Fibroblast of mammary gland (primary cell): Measurements from ENCODE around the gene RIC1.

ENCODE experiments used
- DNase-seq: peaks from one replicate; pipeline ENCODE4 v3.0.0-alpha.2; 2010; ENCODE audit warnings: low read depth
- H3K4me3 ChIP-seq: 2 replicates; pipeline ENCODE4 v1.5.1; 2011; ENCODE audit warnings: low read depth, mild to moderate bottlenecking, low read length, moderate library complexity; ENCODE audit not compliant: control insufficient read depth
- TF ChIP-seq, protein P1 (sequence below): conservative IDR thresholded peaks from 2 replicates; pipeline ENCODE4 v1.5.1; 2011; ENCODE audit warnings: low read depth, low read length, inconsistent platforms; ENCODE audit not compliant: control insufficient read depth, insufficient read depth

Gene RIC1

GRCh38 chr9:5609226-5609596 lies 19.7 kb upstream of the RIC1 start:
- TF ChIP-seq, protein P1, sequence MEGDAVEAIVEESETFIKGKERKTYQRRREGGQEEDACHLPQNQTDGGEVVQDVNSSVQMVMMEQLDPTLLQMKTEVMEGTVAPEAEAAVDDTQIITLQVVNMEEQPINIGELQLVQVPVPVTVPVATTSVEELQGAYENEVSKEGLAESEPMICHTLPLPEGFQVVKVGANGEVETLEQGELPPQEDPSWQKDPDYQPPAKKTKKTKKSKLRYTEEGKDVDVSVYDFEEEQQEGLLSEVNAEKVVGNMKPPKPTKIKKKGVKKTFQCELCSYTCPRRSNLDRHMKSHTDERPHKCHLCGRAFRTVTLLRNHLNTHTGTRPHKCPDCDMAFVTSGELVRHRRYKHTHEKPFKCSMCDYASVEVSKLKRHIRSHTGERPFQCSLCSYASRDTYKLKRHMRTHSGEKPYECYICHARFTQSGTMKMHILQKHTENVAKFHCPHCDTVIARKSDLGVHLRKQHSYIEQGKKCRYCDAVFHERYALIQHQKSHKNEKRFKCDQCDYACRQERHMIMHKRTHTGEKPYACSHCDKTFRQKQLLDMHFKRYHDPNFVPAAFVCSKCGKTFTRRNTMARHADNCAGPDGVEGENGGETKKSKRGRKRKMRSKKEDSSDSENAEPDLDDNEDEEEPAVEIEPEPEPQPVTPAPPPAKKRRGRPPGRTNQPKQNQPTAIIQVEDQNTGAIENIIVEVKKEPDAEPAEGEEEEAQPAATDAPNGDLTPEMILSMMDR = no peak
- H3K4me3 ChIP-seq = peak overlapping the region; percentile 42
- peak; percentile 4 for DNase-seq

DNA sequence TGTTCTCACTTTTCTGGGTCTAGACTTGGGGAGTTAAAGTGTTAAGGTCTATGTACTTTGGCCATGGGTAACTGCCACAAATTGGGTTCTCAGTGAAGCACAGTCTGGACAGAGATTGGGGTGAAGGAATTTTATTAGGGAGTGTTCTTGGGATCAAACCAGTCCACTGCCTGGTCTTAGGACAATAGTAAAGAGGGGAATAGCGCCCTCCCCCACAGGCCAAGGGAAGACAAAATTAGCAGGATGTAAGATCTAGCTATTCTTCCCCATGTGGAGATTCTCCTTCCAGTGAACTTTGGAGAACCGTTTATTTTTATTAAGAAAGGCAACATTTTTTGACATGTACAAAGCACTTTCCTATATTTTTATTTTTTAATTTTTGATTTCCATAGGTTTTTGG lies 18.4 kb upstream of the RIC1 start:
- TF ChIP-seq, protein P1 = no peak
- DNase-seq = no peak
- no peak overlapping the region for H3K4me3 ChIP-seq

DNA sequence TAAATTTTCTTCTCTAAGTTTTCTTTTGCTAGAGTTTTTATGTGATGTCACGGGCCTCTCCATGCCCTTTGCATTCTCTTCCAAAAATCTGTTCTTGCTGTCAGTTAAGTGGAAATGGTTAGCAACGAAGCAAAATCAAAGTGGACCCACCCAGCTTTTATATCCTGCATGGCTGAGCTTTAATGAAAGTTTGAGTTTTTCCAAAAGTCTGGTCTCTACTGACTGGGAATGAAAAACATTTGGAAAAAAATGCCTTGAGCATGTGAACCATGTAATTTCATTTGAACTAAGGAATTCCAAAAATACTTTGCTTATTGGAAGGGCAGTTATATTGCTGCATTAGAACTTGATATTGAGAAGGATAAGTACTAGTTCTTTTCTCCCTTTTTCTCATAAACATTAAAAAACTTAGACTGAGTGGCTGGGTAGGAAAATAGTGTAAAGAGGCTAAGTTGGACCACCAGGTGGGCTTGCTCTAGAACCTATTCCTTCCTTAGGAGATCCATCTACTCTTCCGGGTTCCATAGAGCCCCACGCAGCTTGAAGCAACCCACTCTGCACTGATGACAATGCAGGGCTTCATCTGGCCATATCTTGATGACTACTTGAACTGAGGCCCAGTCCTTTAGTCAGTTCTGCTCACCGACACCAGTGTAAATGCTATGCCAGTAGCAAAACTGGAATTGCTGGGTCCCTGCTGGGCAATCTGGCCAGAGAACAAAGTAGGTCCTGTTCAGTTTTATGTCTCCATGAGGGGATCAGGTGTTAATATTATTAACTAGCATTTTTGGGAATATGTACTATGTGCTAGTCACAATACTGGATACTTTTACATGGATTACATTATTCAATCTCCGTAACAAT lies 17.4 kb upstream of the RIC1 start:
- no peak overlapping the region for H3K4me3 ChIP-seq
- TF ChIP-seq, protein P1 = no peak
- DNase-seq = no peak

GRCh38 chr9:5612185-5612530 lies 16.7 kb upstream of the RIC1 start:
- no peak for DNase-seq
- TF ChIP-seq, protein P1 = no peak

DNA sequence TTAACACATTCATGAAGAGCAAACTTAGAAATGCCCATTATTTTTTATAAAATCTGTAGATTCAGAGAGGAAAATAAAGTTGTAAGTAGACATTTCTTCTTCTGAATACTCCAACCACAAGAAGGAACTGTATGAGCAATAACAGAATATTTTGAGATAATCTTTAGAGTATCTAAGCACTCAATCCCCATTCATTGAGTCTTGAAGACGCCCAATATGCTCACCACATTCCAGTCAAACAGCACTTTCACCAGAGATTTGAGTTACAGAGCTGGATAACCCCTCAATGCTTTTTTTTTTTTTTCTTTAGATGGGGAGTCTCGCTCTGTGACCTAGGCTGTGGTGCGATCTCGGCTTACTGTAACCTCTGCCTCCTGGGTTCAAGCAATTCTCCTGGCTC lies 14.7 kb upstream of the RIC1 start:
- H3K4me3 ChIP-seq = no peak overlapping the region
- TF ChIP-seq, protein P1 = no peak
- no peak for DNase-seq

More at GRCh38 chr9:5612185-5612530, 16.7 kb upstream of the RIC1 start:
- no peak overlapping the region for H3K4me3 ChIP-seq

GRCh38 chr9:5614985-5615384 lies 13.9 kb upstream of the RIC1 start:
- no peak overlapping the region for H3K4me3 ChIP-seq
- TF ChIP-seq, protein P1 = no peak
- no peak for DNase-seq
